Urothelium cell line (cell line): ENCODE measurements around the gene EXOC7.

Experiments
- DNase-seq: peaks from one replicate; pipeline ENCODE4 v3.0.0; 2011; ENCODE audit warnings: low spot score, mixed read lengths
- FAIRE-seq: peaks from 2 replicates; lab custom pipeline; 2011; peaks lifted over from hg19 to GRCh38; lab: Jason Lieb, UNC

Gene EXOC7

DNA sequence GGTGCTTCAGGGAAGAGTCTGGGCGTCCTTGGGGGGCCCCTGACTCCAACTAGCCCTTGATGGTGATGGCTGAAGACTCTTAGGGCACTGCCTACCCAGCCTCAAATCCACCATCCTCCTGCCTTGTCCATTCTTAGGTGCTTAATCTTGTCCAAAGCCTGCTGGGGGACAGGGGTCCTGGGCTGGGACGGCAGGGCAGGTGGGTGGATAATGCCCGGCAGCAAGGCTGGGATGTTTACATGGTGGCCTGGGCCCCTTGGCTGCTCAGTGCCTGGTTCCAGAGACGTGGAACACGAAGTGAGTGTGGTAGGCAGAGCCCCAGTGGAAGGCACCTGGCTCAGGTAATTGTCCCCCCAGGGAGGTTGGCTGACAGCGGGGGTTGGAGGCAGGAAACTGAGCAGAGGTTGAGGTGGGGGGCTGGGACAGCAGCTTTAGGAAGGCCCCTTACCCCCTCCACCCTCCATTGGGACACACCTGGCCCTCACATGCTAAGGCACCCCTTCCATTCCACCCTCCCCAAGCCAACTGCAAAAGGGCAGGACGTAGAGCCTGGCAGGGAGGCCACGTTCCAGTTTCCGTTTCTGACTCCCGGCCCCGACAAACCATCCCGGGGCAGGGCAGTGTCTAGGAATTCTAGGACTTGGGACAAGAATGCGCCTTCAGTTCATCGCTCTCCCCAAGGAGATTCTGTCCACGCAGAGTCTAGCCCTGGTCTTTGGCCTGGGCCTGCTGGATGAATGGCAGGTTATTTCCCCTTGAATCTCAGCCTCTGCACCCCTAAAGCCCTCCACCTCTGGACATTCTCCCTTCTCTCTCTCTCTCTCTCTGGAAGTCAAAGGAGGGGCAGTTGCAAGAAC is 35.5 kb upstream of the EXOC7 start:
- FAIRE-seq: no peak
- no peak for DNase-seq

DNA sequence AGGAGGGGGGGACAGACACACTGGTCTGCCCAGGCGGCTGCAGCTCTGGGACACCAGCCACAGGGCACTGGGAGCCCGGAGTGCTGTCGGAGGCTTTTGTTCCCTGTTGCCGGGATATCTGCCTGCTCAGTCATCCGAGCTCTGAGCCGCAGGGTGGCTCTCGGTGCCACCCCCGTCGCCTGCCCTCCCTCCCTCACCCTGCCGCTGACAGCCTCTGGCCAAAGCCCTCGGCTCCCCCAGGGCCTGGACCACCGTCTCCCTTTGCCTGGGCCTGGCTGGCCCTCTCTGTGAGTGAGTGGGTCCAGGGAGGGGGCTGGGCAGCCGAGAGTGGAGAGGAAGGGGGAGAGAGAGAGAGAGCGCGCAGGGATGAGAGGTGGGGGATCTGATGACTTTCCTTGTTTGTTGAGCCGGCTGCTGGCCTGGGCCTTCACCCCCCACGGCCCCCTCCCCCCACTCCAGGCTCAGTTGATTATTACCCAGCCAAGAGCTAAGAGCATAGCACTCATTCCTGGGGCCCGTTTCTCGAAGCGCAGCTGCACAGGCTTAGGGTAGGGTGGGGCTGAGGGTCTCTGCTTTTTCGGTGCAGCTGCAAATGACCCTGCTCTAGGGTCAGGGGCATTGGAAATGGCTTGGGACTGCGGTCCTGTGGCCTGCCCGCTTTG is 34.8 kb upstream of the EXOC7 start:
- FAIRE-seq (no peak), DNase-seq (no peak)

DNA sequence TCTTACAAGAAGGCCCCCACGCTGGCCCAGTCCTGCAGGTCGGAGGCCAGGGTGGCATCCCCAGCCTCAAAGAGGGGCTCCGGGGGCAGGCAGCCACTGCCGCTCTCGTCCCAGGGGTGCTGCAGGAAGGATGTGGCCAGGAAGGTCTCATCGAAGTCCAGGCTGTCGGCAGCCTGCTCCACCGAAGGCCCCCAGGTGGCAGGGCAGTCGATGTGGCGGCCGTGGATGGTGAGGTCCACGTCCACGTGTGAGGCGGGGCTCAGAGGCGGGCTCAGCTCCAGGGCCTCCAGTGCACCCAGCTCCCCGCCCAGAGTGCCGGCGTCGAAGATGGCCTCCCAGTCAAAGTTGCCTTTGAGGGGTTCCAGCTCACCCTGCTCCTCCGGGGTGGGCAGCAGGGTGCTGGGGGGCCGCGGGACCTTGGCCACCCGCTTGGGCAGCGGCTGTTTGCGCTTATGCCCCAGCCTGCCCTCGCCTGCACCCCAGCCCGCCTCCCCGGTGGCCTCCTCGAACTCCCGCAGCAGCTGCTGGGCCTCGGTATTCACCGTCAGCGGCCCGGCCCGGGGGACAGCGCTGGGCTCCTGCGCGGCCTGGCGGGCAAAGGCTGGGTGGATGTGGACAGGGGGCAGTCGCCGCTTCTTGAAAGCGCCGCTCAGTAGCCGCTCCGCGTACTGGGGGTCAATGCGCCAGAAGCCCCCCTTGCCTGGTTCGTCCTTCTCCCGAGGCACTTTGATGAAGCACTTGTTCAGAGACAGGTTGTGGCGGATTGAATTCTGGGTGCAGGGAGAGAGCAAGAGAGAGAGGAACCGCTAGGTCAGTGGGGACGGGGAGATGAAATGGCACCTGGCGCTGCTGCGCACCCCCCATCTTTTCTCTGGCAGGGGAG is 34.0 kb upstream of the EXOC7 start:
- FAIRE-seq: no peak

DNA sequence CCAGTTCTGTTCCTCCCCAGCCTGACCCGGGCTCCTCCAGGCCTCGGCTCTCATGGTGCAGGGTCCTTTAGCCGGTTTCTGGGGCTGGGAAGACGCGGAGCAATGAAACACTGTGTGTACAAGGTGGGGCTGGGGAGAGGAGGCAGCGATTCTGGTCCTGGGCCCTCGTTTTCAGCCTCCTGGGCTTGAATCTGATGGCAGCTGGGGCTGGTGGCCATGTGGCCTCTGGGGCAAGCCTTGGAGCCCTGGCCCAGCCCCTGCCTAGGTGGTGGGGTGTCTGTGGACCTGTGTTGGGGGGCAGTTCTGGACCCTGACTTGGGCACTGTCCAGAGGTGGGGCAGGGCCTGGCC is 33.4 kb upstream of the EXOC7 start:
- DNase-seq: no peak
- FAIRE-seq: no peak

More for the DNA sequence above, 34.0 kb upstream of the EXOC7 start:
- no peak for DNase-seq

DNA sequence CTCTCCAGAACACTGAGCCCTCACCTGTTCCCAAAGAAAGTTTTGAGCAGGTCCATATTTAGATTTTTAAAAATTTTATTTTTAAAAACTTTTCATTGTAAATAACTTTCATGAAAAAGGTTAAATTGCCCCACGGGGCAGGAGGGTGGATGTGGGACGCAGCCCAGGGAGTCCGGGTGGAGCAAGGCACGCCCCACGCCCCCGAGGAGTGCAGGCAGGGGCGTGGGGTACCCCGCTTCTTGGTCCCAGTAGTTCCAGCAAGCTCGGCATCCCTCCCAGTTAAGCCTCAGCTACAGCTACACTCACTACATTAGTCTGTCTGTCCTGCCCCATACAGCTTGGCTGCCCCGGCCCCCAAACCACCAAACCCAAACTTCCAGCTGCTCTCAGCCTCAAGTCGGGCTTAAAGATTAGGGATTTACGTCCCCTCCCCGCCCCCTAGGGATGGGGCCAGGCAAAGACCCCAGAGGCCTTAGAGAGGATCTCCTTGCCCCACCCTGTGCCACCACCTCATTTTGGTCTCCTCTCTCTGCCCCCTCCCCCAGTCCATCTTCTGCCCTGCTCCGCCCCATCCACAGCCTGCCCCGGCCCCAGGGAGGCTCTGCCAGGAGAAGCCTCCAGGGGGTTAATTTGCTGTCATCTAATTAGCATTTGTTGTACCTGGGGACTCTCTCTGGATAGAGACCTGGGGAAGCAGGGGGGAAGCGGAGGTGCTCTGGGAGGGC is 32.9 kb upstream of the EXOC7 start:
- peak; percentile 65 for FAIRE-seq

DNA sequence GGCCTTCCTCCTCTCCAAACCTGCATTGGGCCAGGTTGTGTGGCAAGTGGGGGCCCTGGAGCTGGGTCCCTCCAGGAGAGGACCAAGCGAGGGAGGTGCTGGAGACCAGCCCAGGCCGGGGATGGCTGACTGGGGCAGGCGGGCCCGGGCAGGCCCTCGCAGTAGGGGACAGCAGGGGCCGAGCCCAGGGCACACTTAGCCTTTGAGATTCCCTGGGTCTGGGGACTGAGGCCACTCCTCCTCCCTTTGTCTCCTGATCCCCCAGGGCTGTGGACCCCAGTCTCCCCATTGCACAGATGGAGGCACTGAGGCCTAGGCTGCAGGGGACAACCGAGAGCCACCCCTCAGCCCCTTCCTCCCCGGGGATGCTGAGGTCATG is 32.2 kb upstream of the EXOC7 start:
- FAIRE-seq: no peak
- no peak for DNase-seq

More for the DNA sequence above, 32.9 kb upstream of the EXOC7 start:
- DNase-seq: no peak

DNA sequence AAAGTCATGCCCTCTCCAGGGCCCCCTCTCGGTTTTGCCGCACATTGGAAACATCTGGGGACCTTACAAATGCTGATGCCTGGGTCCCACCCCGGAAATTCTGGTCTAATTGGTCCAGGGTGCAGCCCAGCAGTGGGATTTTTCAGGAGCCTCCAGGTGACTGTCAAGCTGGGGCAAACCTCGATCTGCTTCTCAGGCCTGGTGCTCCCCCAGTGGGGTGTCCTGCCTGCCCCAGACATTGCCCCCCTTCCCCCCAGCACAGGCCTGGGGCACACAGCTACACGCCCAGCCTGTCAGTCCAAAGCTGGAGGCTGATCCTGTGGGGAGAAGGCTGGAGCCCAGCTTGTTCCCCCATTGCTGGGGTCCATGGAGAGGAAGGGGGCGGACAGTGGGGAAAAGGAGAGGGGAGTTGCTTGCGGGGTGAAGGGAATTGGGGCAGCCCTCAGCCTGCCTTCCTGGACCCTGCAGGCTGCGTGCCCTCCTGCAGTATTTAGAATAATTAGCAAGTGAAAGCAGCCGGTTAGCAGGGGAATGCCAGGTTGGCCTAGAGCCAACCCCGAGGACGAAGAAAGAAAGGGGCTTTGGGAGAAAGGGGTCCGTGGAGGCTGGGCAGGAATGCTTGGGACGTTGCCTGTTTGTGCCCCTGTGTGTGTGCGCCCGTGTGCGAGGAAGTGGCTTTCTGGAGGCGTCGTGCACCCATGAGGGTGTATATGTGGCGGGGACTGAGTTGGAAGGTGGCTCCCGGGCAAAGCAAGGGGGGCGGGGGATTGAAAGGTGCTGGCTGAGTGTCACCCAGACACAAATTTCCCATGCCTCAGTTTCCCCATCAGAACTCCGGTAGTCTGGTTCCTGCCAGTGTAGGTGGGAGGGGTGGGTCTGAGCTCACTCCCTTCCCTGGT is 31.6 kb upstream of the EXOC7 start:
- FAIRE-seq (no peak), DNase-seq (no peak)

DNA sequence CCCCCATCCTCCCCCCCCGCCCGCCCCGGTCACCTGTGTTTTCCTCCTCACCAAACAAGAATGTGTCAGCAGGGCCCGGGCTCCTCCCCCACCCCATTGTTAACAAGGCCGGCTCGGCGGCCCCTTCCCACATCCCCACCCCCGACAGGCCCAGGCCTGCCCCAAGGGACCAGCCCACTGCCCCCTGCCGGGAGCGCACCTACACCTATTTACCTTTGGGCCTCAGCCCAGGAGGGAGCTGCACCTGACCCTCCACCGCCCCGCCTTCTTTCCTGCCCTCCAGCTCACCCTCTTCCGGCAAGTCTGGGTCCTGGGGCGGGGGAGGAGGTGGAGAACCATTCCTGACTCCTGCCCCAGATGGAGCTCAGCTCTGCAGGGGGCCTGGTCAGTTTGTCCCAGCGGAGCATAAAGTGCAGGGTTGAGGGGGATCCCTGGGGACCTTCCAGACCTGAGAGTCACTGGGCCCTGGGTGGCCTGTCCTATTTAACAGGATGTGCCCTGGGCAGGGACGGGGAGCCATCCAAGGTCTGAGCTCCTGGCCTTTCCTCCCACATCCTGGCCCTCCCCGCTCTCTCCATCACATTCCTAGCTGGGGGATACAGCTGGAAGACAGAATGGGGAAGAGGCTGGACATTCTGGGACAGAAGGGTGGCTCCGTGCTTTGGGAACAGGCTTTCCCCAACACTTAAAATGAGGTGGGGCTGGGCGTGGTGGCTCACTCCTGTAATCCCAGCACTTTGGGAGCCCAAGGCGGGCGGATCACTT is 29.2 kb upstream of the EXOC7 start:
- FAIRE-seq: no peak
- DNase-seq: peak; percentile 73

DNA sequence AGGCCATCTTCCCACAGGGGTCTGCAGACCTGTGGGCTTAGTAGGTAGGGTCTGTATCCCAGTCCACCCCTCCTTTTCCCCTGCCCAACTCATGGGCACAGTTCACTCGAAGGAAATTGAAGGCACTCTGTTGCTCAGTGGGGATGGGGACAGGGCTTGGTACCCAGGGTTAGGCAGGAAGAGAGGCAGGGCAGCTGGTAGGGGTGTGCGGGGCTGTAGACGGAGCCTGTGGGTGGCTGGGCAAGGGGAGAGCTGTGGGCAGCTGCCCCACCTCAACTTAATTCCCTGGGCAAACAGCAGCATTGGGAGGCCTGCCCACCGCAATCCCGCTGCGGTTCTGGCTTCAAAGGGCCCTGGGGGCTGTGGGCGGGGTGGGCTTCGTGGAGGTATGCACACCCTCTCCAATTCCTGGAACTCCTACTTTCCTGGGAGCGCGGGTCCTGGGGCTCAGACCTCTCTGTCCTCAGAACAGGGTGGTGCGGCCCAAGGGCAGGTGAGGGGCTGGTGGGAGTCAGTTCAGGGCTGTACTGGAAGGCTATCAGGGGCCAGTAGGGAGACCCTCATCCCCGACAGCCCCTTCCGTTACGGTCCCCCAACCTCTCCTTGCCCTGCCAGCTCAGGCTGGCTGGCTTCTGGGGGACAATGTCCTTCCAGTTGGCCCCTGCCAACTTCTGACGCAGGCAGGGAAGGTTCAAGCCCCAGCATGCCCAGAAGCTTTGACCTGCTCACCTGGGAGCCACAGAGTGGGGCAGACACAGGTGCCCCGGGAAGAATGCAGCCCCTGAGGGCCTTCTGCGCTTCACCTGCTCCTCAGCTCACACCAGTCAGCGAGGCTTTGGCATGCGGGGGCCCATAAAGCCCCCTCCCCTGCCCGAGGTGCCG is 28.3 kb upstream of the EXOC7 start:
- DNase-seq (no peak), FAIRE-seq (no peak)

DNA sequence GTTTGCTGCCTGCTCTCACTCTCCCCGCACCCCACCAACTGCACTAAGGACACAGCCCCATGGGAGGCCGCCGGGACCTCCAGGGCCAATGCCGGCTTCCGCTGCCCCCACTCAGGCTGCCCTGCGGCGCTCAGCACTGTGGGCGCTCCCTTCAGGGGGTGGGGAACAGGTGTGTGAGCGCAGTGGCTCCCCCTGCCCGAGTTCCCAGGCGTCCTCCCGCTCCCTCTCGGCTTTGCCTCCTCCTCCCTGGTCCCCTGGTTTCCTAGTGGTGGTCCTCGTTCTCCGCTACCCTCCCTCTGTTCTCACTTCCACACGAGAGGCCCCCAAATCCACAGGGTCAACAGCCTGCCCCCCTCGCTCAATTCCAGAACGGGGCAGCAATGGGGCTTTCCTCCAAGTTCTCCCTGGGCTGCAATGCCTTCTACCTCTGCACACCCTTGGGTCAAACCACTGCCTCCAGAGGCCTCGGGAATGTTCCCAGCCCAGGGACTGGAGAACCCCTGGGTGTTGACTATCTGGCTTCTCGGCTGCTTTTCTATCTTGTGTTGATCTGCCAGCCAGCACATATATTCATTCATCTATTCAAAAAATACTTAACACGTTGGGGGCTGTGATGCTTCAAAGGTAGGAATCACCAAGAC is 27.6 kb upstream of the EXOC7 start:
- FAIRE-seq: no peak
- DNase-seq: no peak

DNA sequence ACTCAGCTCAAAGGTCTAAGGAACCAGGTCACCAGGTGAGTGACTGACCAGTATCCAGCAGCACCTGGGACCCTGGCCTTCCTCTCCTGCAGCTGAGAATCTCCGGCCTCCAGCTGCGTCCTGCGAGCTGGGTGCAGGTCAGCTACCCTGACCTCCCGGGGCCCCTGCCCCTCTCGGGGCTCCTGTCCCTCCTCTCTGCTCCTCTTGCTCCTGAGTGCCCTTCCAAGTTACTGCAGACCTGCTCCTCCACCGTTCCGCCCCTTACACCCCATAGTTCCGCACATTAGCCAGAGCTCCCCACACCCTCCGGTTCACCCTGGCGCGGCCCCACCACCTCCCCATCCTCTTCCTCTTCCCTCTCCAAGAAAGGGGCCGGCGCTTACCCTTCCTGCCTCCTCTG is 26.9 kb upstream of the EXOC7 start:
- no peak for FAIRE-seq
- DNase-seq: no peak

DNA sequence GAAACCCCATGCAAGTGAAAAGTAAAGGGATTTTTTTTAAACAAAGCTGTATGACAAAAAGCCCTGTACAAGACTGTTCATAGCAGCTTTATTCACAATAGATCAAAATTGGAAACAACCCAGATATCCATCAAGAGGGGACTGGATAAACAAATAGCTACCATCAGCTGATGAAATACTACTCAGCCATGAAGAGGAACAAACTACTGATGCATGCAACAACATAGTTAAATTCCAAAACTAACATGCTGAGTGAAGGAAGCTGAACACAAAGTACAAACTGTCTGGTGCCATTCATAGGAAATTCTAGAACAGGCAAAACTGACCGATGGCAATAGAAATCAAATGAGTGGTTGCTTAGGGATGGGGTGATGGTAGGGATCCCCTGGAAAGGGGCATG is 22.3 kb upstream of the EXOC7 start:
- FAIRE-seq (no peak), DNase-seq (no peak)

DNA sequence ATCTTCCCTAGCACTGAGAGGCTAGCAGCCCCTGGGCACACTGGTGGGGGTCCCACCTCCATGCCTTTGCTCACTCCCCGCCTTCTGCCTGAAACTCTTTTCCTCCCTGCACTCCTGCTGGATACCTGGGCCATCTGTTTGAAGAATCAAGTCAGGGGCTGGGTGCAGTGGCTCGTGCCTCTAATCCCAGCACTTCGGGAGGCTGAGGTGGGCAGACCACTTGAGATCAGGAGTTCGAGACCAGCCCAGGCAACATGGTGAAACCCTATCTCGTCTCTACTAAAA is 21.7 kb upstream of the EXOC7 start:
- DNase-seq (no peak), FAIRE-seq (no peak)

DNA sequence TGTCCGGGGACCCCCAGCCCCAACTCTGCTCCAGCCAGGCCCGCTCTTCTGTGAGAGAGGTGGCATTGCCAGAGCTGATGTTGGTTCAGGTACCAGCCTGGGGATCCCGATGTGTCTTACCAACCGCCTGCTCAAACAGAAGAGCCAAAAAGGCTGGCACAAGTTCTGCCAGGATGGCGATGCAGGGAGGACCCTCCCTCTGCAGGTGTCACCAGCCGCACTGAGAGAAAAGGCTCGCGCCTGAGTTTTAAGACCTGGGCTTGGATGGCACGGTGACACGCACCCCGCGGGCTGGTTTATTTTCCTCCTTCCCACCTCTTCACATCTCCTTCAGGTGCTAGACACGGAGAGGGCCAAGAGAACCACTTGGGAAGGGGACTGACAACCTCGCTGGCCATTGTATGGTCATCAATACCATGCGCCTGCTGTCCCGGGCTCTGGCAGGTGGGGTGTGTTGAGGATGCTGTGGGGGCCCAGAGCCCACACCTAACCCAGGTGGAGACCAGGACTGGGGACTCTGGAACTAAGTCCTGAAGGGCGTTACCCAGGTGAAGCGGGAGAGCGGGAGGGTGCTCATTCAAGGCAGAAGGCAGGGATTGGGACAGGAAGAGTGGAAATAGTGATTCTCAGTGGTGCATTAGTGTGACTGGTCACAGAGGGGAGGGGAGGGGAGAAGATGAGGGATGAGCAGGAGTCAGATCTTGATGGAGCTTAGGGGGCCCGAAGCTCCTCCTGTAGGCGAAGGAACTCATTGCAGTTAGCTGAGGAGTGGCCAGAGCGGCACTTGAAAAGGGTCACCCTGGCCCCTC is 21.2 kb upstream of the EXOC7 start:
- no peak for DNase-seq
- peak; percentile 63 for FAIRE-seq

DNA sequence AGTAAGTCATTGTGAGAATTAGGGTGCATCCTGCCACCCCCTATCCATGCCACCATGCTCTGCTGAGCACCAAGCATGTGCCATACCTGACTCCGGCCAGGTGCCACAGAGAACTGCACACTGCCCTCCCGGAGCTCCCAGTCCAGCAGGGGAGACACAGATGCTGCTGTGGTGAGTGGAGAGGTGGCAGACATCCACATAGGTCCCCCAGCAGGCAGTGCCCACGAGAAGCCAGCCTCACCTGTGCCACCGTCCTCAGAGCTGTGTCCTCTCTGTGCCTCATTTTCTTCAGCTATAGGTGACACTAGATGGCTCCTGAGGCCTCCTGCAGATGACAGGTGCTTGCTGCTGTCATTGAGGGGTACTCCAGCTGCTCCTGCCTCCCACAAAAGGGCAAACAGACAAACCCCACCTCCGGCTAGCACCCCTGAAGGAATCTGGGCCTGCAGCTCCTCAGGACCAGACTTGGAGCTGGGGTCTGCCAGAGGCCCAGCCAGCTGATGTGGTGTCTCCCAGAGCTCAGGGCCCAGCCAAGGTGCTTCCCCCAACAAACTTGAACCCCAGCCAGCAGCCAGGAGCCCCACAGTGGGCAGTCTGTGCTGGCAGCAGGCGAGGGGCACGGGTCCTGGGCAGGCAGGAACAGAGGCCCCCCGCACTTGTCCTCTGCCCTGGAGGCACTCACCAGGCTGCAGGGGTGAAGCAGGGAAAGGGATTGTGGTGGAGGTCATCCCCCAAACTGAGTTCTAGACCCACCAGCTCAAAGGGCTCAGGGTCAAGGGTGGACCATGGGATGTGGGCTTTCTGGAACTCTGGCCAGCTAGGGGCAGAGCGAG is 20.4 kb upstream of the EXOC7 start:
- no peak for DNase-seq
- FAIRE-seq: peak; percentile 37

DNA sequence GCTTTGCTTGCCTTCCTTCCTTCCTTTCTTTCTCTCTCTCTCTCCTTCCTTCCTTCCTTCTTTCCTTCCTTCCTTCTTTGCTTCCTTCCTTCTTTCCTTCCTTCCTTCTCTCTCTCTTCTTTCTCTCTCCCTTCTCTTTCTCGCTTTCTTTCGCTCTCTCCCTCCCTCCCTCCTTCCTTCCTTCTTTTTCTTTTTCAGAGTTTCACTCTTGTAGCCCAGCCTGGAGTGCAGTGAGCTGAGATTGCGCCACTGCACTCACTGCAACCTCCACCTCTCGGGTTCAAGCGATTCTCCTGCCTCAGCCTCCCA is 19.6 kb upstream of the EXOC7 start:
- DNase-seq: no peak
- FAIRE-seq: no peak
